PFSK-1 (cell line): ENCODE results near the gene BEND2.

Experiments used
- FOXP2 ChIP-seq: optimal IDR thresholded peaks from 2 replicates; pipeline ENCODE3; 2011; ENCODE audit warnings: borderline replicate concordance, control low read depth, inconsistent platforms; ENCODE audit not compliant: insufficient read depth; ENCODE audit errors: extremely low read length, extremely low read depth
- POLR2AphosphoS5 ChIP-seq: IDR thresholded peaks from 2 replicates; pipeline ENCODE4 v1.6.1; 2012; ENCODE audit warnings: low read depth, mild to moderate bottlenecking, control low read depth, low read length, moderate library complexity
- SIN3A ChIP-seq: IDR thresholded peaks from 2 replicates; pipeline ENCODE4 v1.6.1; 2012; ENCODE audit warnings: mild to moderate bottlenecking, low read length, moderate library complexity, borderline replicate concordance; ENCODE audit not compliant: insufficient read depth
- TAF1 ChIP-seq: IDR thresholded peaks from 2 replicates; pipeline ENCODE4 v1.6.1; 2012; ENCODE audit warnings: low read length, control low read depth, borderline replicate concordance; ENCODE audit not compliant: insufficient read depth
- TF ChIP-seq, protein P1 (sequence below), 2 experiments: IDR thresholded peaks; 2 replicates each; pipeline versions ENCODE4 v1.6.1 to v1.8.0; 2011 to 2012; ENCODE audit warnings: low read depth in 2 of 2, low read length in 2 of 2, control low read depth in 1 of 2, inconsistent platforms in 1 of 2, mild to moderate bottlenecking in 1 of 2, moderate library complexity in 1 of 2; ENCODE audit not compliant: insufficient read depth in 1 of 2

The BEND2 gene

DNA sequence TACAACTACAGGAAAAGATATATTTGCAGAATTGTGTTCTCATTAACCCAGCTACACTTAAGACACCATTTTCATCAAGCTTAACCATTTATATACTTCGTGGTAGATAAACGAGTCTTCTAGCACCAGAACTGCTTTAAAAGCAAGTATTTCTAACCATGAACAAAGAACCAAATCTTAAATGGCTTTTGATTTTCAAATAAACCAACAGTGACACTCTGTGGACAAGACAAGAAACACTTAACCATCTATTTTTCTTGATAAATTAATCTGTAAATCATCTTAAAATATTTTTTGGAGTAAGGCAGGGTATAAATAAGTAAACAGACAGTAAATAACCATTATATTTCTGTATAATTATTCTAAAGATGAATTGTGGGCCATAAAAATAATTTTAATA lies 10.2 kb downstream of the BEND2 start:
- TF ChIP-seq FOXP2 (no peak), SIN3A (no peak), POLR2AphosphoS5 (no peak), TAF1 (no peak)
- TF ChIP-seq, protein P1, sequence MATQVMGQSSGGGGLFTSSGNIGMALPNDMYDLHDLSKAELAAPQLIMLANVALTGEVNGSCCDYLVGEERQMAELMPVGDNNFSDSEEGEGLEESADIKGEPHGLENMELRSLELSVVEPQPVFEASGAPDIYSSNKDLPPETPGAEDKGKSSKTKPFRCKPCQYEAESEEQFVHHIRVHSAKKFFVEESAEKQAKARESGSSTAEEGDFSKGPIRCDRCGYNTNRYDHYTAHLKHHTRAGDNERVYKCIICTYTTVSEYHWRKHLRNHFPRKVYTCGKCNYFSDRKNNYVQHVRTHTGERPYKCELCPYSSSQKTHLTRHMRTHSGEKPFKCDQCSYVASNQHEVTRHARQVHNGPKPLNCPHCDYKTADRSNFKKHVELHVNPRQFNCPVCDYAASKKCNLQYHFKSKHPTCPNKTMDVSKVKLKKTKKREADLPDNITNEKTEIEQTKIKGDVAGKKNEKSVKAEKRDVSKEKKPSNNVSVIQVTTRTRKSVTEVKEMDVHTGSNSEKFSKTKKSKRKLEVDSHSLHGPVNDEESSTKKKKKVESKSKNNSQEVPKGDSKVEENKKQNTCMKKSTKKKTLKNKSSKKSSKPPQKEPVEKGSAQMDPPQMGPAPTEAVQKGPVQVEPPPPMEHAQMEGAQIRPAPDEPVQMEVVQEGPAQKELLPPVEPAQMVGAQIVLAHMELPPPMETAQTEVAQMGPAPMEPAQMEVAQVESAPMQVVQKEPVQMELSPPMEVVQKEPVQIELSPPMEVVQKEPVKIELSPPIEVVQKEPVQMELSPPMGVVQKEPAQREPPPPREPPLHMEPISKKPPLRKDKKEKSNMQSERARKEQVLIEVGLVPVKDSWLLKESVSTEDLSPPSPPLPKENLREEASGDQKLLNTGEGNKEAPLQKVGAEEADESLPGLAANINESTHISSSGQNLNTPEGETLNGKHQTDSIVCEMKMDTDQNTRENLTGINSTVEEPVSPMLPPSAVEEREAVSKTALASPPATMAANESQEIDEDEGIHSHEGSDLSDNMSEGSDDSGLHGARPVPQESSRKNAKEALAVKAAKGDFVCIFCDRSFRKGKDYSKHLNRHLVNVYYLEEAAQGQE (IDR thresholded peaks at IDR 0.05; ENCODE audit: insufficient read depth in 1 of 2, low read depth in 2 of 2, low read length in 2 of 2) = no peak

DNA sequence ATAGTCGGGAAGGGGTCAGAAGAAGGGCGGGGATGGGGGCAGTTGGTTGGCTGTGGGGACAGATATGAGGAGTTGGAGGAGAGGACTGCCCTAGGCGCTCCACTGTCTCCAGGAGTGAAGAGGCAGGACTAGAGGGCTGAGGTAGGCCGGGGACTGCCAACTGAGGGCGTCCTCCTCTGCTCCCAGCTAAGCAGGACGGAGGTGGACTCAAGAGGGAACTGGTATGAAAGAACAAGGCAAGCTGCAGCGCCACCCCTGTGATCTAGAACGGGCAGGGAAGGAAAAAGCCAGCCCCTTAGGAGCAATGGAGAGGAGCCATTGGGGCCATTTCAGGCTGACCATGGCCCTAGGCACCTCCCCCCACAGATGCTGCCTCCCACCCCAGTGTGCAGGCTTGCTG lies 14.0 kb downstream of the BEND2 start:
- no peak for TF ChIP-seq TAF1
- no peak for TF ChIP-seq FOXP2
- no peak for TF ChIP-seq SIN3A
- no peak for TF ChIP-seq POLR2AphosphoS5
- TF ChIP-seq, protein P1 (IDR thresholded peaks at IDR 0.05; ENCODE audit: insufficient read depth in 1 of 2, low read depth in 2 of 2, low read length in 2 of 2) = no peak

DNA sequence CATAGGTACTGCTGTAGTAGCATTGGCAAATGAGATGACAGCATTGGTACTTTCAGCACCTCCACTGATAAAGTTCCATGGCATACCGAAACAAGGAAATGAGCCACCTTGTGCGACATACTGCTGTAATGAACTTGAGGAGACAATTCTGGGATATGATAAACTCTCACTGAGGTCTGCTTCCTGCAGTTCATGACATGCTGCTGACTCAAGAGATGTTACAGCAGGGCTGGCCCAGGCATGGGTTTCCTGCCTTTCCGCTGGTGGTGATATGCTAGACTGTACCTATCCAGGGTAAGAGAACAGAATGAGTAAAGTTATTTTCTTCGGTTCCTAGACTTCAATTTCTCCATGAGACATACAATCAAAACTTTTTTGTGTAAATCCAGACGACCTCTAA lies 17.1 kb downstream of the BEND2 start:
- no peak for TF ChIP-seq TAF1
- TF ChIP-seq SIN3A = no peak
- TF ChIP-seq, protein P1 (IDR thresholded peaks at IDR 0.05; ENCODE audit: insufficient read depth in 1 of 2, low read depth in 2 of 2, low read length in 2 of 2) = no peak
- no peak for TF ChIP-seq FOXP2
- no peak for TF ChIP-seq POLR2AphosphoS5

DNA sequence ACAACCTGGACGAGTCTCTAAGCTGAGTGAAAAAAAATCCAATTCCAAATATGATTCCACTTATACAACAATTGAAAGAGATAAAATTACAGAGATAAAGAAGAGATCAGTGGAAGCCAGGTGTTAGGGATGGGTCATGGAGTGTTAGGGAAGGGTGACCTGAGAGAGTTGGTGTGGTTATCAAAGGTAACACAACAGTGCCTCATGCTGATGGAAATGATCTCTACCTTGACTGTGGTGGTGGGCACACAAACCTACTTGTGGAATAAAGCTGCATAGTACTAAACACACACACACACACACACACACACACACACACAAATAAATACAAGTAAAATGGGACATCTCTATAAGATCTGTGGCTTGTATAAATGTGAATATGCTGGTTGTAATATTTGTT lies 26.0 kb downstream of the BEND2 start:
- no peak for TF ChIP-seq POLR2AphosphoS5
- TF ChIP-seq SIN3A = no peak
- no peak for TF ChIP-seq FOXP2
- TF ChIP-seq, protein P1 (IDR thresholded peaks at IDR 0.05; ENCODE audit: insufficient read depth in 1 of 2, low read depth in 2 of 2, low read length in 2 of 2) = no peak
- no peak for TF ChIP-seq TAF1

DNA sequence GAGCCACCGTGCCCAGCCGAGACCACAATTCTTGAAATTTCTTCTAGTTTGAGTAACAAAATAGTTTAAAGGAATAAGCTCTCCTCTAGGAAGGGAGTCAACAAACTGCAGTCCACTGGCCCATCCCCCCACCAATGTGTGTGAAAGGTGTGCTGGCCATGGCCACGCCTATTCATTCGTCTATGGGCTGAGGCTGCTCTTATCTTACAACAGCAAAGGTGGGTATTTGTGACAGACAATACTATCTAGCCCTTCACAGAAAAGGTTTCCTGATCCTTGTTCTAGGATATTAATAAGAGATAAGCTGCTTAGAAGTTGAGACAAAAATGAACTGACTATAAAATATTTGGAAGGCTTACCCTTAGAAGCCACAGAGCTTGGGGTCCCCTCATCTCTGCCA lies 41.2 kb downstream of the BEND2 start:
- no peak for TF ChIP-seq SIN3A
- TF ChIP-seq, protein P1 (IDR thresholded peaks at IDR 0.05; ENCODE audit: insufficient read depth in 1 of 2, low read depth in 2 of 2, low read length in 2 of 2) = no peak
- no peak for TF ChIP-seq TAF1
- no peak for TF ChIP-seq POLR2AphosphoS5
- TF ChIP-seq FOXP2 = no peak
